ENCODE results near the gene STMP1. TPM values are rescaled to one million over a fixed set of nuclear protein-coding genes. Genes with fewer than 3 reads are reported as not detected.
"Not testable (repeated sequence)": the region's sequence is repeated elsewhere in the genome, so short reads cannot be mapped to it uniquely, and the experiment has no call there.

Gene STMP1
- total and polyA plus RNA-seq, 3 donors from 2014 or later = 36.4 to 56.3 (median 39.7) TPM

DNA sequence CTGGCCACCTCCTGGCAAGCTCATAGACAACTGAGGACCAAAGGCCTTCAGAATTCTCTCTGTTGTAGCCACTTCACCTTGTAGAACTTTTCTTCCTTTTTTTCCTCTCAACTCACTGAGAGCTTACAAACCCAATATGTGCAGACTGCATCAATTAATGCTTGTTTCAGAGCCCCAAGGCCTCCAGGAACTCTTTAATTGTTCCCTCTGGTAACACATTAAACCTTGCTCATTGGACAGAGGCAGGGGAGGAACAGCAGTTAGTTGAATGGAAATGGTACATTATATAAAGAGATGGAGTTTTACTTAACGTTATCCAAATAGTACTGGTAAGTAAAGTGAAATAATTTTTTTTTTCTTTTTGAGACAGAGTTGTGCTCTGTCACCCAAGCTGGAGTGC is 25.2 kb downstream of the STMP1 start:
- Histone ChIP-seq H3K9me3 (no peaks in the 10 kb centered on the region), H3K27me3 (no peaks in the 10 kb centered on the region), H3K4me1 (no peaks in the 10 kb centered on the region), H3K27ac (no peak overlapping the region), H3K4me3 (no peak overlapping the region), H3K36me3 (ENCODE audit: low read depth, missing control alignments) (no peaks in the 10 kb centered on the region)
- TF ChIP-seq, protein P1, sequence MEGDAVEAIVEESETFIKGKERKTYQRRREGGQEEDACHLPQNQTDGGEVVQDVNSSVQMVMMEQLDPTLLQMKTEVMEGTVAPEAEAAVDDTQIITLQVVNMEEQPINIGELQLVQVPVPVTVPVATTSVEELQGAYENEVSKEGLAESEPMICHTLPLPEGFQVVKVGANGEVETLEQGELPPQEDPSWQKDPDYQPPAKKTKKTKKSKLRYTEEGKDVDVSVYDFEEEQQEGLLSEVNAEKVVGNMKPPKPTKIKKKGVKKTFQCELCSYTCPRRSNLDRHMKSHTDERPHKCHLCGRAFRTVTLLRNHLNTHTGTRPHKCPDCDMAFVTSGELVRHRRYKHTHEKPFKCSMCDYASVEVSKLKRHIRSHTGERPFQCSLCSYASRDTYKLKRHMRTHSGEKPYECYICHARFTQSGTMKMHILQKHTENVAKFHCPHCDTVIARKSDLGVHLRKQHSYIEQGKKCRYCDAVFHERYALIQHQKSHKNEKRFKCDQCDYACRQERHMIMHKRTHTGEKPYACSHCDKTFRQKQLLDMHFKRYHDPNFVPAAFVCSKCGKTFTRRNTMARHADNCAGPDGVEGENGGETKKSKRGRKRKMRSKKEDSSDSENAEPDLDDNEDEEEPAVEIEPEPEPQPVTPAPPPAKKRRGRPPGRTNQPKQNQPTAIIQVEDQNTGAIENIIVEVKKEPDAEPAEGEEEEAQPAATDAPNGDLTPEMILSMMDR (IDR thresholded peaks at IDR 0.05) = no peak
- no peak for TF ChIP-seq POLR2A (IDR thresholded peaks at IDR 0.05)
- 0 to 12% methylated on average over 1 of the region's 1 CpG for WGBS, 2 donors
- no peak for DNase-seq
- intact Hi-C loops (cut with DNase I; ENCODE audit: low total_unique reads) = no loop called here

GRCh38 chr7:135690566-135690965 is 28.3 kb downstream of the STMP1 start:
- H3K4me3 ChIP-seq = no peak overlapping the region
- no peak overlapping the region for H3K27ac ChIP-seq
- H3K4me1 ChIP-seq = peaks cover 6% of the 10 kb centered on the region
- no peaks in the 10 kb centered on the region for H3K9me3 ChIP-seq
- 92 to 94% methylated on average over 3 of the region's 3 CpGs for WGBS, 2 donors
- no peaks in the 10 kb centered on the region for H3K36me3 ChIP-seq (ENCODE audit: low read depth, missing control alignments)
- no peaks in the 10 kb centered on the region for H3K27me3 ChIP-seq
- no peak for DNase-seq
- intact Hi-C loops (cut with DNase I; ENCODE audit: low total_unique reads) = no loop called here
- TF ChIP-seq, protein P1 (IDR thresholded peaks at IDR 0.05) = no peak
- TF ChIP-seq POLR2A (IDR thresholded peaks at IDR 0.05) = no peak

DNA sequence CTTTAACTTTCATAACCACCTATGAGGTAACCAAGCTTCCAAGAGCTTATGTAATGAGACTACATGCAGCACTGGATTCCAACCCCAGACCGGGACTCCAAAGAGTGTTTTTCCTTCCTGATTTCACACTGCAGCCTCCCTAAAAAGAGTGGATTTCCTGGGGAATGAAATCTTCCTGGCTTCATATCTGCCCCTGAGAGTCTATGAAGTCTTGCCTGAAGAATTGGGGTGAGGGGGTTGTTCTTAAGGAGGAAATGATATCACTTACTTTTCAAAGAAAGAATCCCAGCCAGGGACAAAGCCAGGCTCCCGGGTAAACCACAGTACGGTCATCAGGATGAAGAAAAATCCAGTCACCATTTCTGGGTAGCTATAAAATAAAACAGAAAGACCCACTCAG is 29.7 kb downstream of the STMP1 start:
- H3K36me3 ChIP-seq (ENCODE audit: low read depth, missing control alignments) = no peaks in the 10 kb centered on the region
- H3K27me3 ChIP-seq = no peaks in the 10 kb centered on the region
- no peak for DNase-seq
- H3K27ac ChIP-seq = no peak overlapping the region
- TF ChIP-seq, protein P1 (IDR thresholded peaks at IDR 0.05) = no peak
- no peak for TF ChIP-seq POLR2A (IDR thresholded peaks at IDR 0.05)
- WGBS, 2 donors = 59 to 75% methylated on average over 3 of the region's 3 CpGs
- intact Hi-C loops (cut with DNase I; ENCODE audit: low total_unique reads) = no loop called here
- peaks cover 16% of the 10 kb centered on the region for H3K4me1 ChIP-seq
- H3K9me3 ChIP-seq = no peaks in the 10 kb centered on the region
- no peak overlapping the region for H3K4me3 ChIP-seq

DNA sequence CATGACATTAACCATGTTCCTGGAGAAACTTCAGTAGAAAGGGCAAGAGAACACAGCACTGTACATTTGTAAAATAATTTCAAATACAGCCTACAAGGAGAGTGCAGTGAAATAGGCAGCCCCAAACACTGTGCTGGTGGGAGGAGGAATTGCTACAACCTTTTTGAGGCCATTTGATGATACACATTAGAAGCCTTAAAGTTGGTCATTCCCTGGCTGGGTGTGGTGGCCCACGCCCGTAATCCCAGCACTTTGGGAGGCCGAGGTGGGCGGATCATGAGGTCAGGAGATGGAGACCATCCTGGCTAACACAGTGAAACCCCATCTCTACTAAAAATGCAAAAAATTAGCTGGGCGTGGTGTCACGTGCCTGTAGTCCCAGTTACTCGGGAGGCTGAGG is 30.3 kb downstream of the STMP1 start:
- DNase-seq; H3K36me3 ChIP-seq (ENCODE audit: low read depth, missing control alignments); H3K9me3 ChIP-seq; H3K4me3 ChIP-seq; intact Hi-C loops (cut with DNase I; ENCODE audit: low total_unique reads); H3K27me3 ChIP-seq; H3K27ac ChIP-seq: not testable (repeated sequence)
- peaks cover 18% of the 10 kb centered on the region for H3K4me1 ChIP-seq
- 88 to 96% methylated on average over 7 of the region's 7 CpGs for WGBS, 2 donors

DNA sequence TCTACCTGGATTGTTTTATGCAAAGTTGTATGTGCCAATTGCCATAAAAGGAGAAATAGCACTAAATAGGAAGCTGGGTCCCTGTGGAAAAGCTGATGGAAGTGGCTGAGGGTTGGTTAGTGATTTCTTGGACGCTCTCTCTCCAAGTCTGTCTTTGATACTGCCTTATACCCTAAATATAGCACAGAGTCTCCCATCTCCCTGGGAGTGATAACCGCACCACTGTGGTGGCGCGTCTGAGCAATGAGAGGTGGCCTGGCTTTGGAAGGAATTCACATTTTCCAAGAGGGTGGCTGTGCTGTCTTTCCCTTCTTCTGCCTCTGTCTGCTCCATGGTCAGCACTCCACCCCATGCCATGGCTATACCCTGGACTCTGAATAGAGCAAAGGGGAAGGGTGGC is 31.2 kb downstream of the STMP1 start:
- Histone ChIP-seq H3K4me1 (peaks cover 18% of the 10 kb centered on the region), H3K36me3 (ENCODE audit: low read depth, missing control alignments) (no peaks in the 10 kb centered on the region), H3K9me3 (no peaks in the 10 kb centered on the region), H3K27ac (no peak overlapping the region), H3K27me3 (no peaks in the 10 kb centered on the region), H3K4me3 (no peak overlapping the region)
- DNase-seq = no peak
- TF ChIP-seq POLR2A (IDR thresholded peaks at IDR 0.05) = no peak
- TF ChIP-seq, protein P1 (IDR thresholded peaks at IDR 0.05) = no peak
- intact Hi-C loops (cut with DNase I; ENCODE audit: low total_unique reads) = no loop called here
- WGBS, 2 donors = 83 to 91% methylated on average over 3 to 4 of the region's 4 CpGs
